Right lobe of liver (tissue), 6 donors: ENCODE data around the gene TMEM244. TPM values are rescaled to one million over a fixed set of nuclear protein-coding genes. Genes with fewer than 3 reads are reported as not detected.
"Not testable (repeated sequence)": the region's sequence is repeated elsewhere in the genome, so short reads cannot be mapped to it uniquely, and the experiment has no call there.

ENCODE experiments used
- ATAC-seq, 4 donors: fragments of 200-7000 bp; cut with Tn5 transposase; one replicate each; pipeline ENCODE4 v1.9.1; 2020; ENCODE audit warnings: mild to moderate bottlenecking in 4 of 4, moderate library complexity in 4 of 4
- DNase-seq, 3 donors: peaks; one replicate each; pipeline ENCODE4 v3.0.0-alpha.2; 2020
- H3K27ac ChIP-seq, 3 donors: fragments of 200-600 bp; one replicate each; pipeline ENCODE4 v1.8.0; 2022
- H3K27me3 ChIP-seq, 2 donors: fragments of 200-600 bp; one replicate each; pipeline ENCODE4 v1.8.0; 2022
- H3K36me3 ChIP-seq, 4 donors: fragments of 200-600 bp; sonication (generic) in 1 of 4; one replicate each; pipeline versions ENCODE4 v1.5.1 to v1.8.0; 2017 to 2022; ENCODE audit warnings: control low read depth in 1 of 4
- H3K4me1 ChIP-seq, 4 donors: fragments of 200-600 bp; sonication (generic) in 1 of 4; one replicate each; pipeline versions ENCODE4 v1.5.1 to v1.8.0; 2017 to 2022; ENCODE audit warnings: control low read depth in 1 of 4
- H3K4me3 ChIP-seq, 3 donors: fragments of 200-600 bp; one replicate each; pipeline ENCODE4 v1.8.0; 2022
- H3K9me3 ChIP-seq, 4 donors: fragments of 200-600 bp; sonication (generic) in 1 of 4; one replicate each; pipeline versions ENCODE4 v1.5.1 to v1.8.0; 2017 to 2022; ENCODE audit warnings: control low read depth in 1 of 4
- POLR2A ChIP-seq: fragments of 450-650 bp; IDR thresholded peaks from one replicate; pipeline ENCODE4 v1.6.1; 2017; ENCODE audit warnings: antibody characterized with exemption, mild to moderate bottlenecking
- WGBS: methylation state at CpG from one replicate; pipeline ENCODE4 v1.1.6; 2018; ENCODE audit warnings: low coverage, low lambda C conversion rate; ENCODE audit not compliant: insufficient coverage; ENCODE audit errors: missing lambda C conversion rate; 5-methylcytosine and 5-hydroxymethylcytosine counted together
- intact Hi-C, 2 donors: fragments of 100-400 bp; cut with DNase I; formaldehyde crosslinking; loops; one replicate each; pipeline versions ENCODE4 v1.11.2 to v1.14.1; 2022
- total RNA-seq, 6 experiments: library from RNA; depleted of rRNA in 2 of 6; stranded (reverse); fragments of >200 nt in 2 of 6; fragmentation: NEBNext Ultra II Directional in 3 of 6; extraction: Animal tissue kit (Norgen Biotek cat#: 25700) in 3 of 6; gene quantifications; one replicate each; pipeline versions ENCODE4 v1.1.0 to v1.2.4, GENCODE V29; 2016 to 2023
- TF ChIP-seq, protein P1 (sequence below), 4 donors: fragments of 200-600 bp in 3 of 4; fragments of 450-650 bp in 1 of 4; IDR thresholded peaks; one replicate each; pipeline versions ENCODE4 v1.5.1 to v1.8.0; 2016 to 2022; ENCODE audit warnings: antibody characterized with exemption in 4 of 4, mild to moderate bottlenecking in 2 of 4
- donor health status: DM: no; HTN: yes; CAD: no.
- donor health status: DM: no; HTN: no; CAD: no.
- donor health status: DM: no; HTN: no; CAD: no.
- donor health status: DM: no; HTN: yes; CAD: no.
- donor health status: DM: no; HTN: yes; CAD: no.

Gene TMEM244
- total RNA-seq, 6 experiments from 2014 or later, result not detected

DNA sequence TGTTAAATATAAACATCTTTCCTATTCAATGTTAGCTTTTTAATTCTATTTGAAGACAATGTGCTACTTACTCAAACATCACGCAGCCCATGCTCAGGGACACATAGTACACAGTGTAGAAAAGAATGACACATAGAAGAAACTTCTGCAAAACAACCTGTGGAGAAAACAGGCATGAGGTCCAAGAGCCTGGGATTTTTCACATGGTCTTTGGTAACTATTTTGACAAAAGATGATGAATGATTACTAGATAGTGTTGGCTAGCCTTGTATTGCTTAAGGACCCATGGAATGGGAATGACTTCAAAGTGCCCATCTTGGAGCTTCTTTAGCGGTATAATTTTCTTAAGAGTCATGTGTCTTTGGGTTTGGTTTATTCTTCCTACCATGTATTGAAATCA lies 15.4 kb downstream of the TMEM244 start:
- Histone ChIP-seq H3K4me3 (no peak overlapping the region), H3K27me3 (no peaks in the 10 kb centered on the region), H3K36me3 (no peaks in the 10 kb centered on the region), H3K9me3 (no peaks in the 10 kb centered on the region), H3K27ac (no peak overlapping the region), H3K4me1 (no peaks in the 10 kb centered on the region)
- no peak for TF ChIP-seq POLR2A
- TF ChIP-seq, protein P1, sequence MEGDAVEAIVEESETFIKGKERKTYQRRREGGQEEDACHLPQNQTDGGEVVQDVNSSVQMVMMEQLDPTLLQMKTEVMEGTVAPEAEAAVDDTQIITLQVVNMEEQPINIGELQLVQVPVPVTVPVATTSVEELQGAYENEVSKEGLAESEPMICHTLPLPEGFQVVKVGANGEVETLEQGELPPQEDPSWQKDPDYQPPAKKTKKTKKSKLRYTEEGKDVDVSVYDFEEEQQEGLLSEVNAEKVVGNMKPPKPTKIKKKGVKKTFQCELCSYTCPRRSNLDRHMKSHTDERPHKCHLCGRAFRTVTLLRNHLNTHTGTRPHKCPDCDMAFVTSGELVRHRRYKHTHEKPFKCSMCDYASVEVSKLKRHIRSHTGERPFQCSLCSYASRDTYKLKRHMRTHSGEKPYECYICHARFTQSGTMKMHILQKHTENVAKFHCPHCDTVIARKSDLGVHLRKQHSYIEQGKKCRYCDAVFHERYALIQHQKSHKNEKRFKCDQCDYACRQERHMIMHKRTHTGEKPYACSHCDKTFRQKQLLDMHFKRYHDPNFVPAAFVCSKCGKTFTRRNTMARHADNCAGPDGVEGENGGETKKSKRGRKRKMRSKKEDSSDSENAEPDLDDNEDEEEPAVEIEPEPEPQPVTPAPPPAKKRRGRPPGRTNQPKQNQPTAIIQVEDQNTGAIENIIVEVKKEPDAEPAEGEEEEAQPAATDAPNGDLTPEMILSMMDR (IDR thresholded peaks at IDR 0.05), result no peak
- 91% methylated on average over 2 of the region's 2 CpGs for WGBS
- intact Hi-C loops, result no loop called here
- ATAC-seq (no peak), DNase-seq (no peak)

- no peaks in the 10 kb centered on the region for H3K9me3 ChIP-seq
- intact Hi-C loops, result no loop called here
- H3K4me1 ChIP-seq, result no peaks in the 10 kb centered on the region
- TF ChIP-seq, protein P1 (IDR thresholded peaks at IDR 0.05), result no peak
- TF ChIP-seq POLR2A, result no peak
- DNase-seq (no peak), ATAC-seq (no peak)
- H3K27me3 ChIP-seq, result no peaks in the 10 kb centered on the region
- no peak overlapping the region for H3K27ac ChIP-seq
- H3K4me3 ChIP-seq, result no peak overlapping the region
- H3K36me3 ChIP-seq, result no peaks in the 10 kb centered on the region
- 65% methylated on average over 10 of the region's 10 CpGs for WGBS
Measured at GRCh38 chr6:129844118-129844891, 16.8 kb downstream of the TMEM244 start.

- no peak for DNase-seq
- 58% methylated on average over 5 of the region's 5 CpGs for WGBS
Measured at GRCh38 chr6:129843573-129843972, 17.5 kb downstream of the TMEM244 start.

GRCh38 chr6:129842881-129843409 lies 18.2 kb downstream of the TMEM244 start:
- Histone ChIP-seq H3K4me3 (no peak overlapping the region), H3K36me3 (no peaks in the 10 kb centered on the region), H3K4me1 (no peaks in the 10 kb centered on the region), H3K9me3 (no peaks in the 10 kb centered on the region), H3K27ac (no peak overlapping the region), H3K27me3 (no peaks in the 10 kb centered on the region)
- no peak for DNase-seq
- ATAC-seq, result no peak
- intact Hi-C loops, result no loop called here
- no peak for TF ChIP-seq POLR2A

More at GRCh38 chr6:129843573-129843972, 17.5 kb downstream of the TMEM244 start:
- Histone ChIP-seq H3K27me3 (no peaks in the 10 kb centered on the region), H3K9me3 (no peaks in the 10 kb centered on the region), H3K27ac (no peak overlapping the region), H3K4me3 (no peak overlapping the region), H3K4me1 (no peaks in the 10 kb centered on the region), H3K36me3 (no peaks in the 10 kb centered on the region)
- intact Hi-C loops, result no loop called here
- ATAC-seq, result no peak
- no peak for TF ChIP-seq POLR2A
- TF ChIP-seq, protein P1 (IDR thresholded peaks at IDR 0.05), result no peak

GRCh38 chr6:129842137-129842536 lies 19.0 kb downstream of the TMEM244 start:
- Histone ChIP-seq H3K4me3 (no peak overlapping the region), H3K4me1 (no peaks in the 10 kb centered on the region), H3K36me3 (no peaks in the 10 kb centered on the region), H3K9me3 (no peaks in the 10 kb centered on the region), H3K27me3 (no peaks in the 10 kb centered on the region), H3K27ac (no peak overlapping the region)
- intact Hi-C loops, result no loop called here
- WGBS, result 40% methylated on average over 1 of the region's 1 CpG
- DNase-seq, result no peak
- ATAC-seq, result no peak
- no peak for TF ChIP-seq POLR2A
- TF ChIP-seq, protein P1 (IDR thresholded peaks at IDR 0.05), result no peak

DNA sequence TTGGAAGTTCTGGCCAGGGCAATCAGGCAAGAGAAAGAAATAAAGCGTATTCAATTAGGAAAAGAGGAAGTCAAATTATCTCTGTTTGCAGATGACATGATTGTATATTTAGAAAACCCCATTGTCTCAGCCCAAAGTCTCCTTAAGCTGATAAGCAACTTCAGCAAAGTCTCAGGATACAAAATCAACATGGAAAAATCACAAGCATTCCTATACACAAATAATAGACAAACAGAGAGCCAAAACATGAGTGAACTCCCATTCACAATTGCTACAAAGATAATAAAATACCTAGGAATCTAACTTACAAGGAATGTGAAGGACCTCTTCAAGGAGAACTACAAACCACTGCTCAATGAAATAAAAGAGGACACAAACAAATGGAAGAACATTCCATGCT lies 21.6 kb downstream of the TMEM244 start:
- ATAC-seq, H3K9me3 ChIP-seq, H3K36me3 ChIP-seq, H3K4me1 ChIP-seq, DNase-seq, intact Hi-C loops, H3K27me3 ChIP-seq, H3K27ac ChIP-seq, H3K4me3 ChIP-seq: not testable (repeated sequence)
- WGBS, result 0% methylated on average over 1 of the region's 1 CpG
